Measurements from ENCODE around the gene ATP8B3. TPM values are rescaled to one million over a fixed set of nuclear protein-coding genes. Genes with fewer than 3 reads are reported as not detected.

The ATP8B3 gene
- total and polyA plus RNA-seq, 2 of the 13 experiments (the other 11 are each of a cell fraction or from before 2014, with no cell fraction given), result 2.6 to 5.9 TPM

DNA sequence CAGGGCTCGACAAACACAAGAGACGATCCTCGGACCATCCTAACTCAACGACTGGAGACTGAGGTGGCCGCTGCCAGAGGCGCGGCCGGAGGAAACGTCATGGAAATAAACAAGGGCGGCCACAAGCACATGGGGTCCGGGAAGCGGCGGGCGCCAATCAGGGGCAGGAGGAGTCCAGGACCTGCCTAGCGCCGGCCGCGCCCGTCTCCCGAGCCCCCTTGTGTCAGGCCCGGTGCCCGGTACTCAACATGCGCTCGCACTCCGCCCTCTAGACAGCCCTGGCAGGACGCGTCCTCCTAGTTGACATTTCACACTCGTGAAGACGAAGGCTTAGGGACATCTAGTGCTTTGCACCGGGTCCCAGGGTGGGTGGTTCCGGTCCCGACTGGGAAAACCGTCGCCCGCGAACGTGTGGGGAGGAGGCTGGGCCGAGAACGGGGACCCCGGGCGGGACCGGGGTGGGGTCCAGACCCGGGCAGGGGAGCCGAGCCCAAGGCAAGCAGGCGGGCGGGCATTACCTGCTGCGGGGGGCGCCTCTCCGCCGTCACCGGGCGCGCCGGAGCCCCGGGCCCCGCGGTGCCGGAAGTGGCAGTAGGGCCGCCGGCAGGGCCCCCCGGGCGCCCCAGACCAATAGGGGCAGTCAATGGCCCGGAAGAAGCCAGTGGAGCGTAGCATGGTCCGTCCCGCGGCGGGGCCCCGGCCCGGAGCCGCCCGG is 35.8 kb upstream of the ATP8B3 start (continued):
- TF ChIP-seq ARNT2 (CRISPR knock-in tag; IDR thresholded peaks at IDR 0.05; ENCODE audit: low read depth) (no peak; the same call in 1 of the 2 replicates), NKX3-1 (CRISPR knock-in tag; IDR thresholded peaks at IDR 0.05) (no peak), ZFP36L2 (CRISPR knock-in tag; IDR thresholded peaks at IDR 0.05) (no peak), GATAD1 (CRISPR knock-in tag; IDR thresholded peaks at IDR 0.05) (peak; percentile 60), ZNF512 (CRISPR knock-in tag; IDR thresholded peaks at IDR 0.05) (no peak), TEAD2 (CRISPR knock-in tag; IDR thresholded peaks at IDR 0.05) (no peak), POGZ (CRISPR knock-in tag; IDR thresholded peaks at IDR 0.05) (no peak), PITX1 (CRISPR knock-in tag; IDR thresholded peaks at IDR 0.05) (no peak), ZNF205 (CRISPR knock-in tag; IDR thresholded peaks at IDR 0.05) (no peak), ZHX2 (IDR thresholded peaks at IDR 0.05; ENCODE audit: low read depth) (no peak), ZHX2 (CRISPR knock-in tag; IDR thresholded peaks at IDR 0.05; ENCODE audit: borderline replicate concordance) (no peak), MYC (CRISPR knock-in tag; IDR thresholded peaks at IDR 0.05; ENCODE audit: borderline replicate concordance) (peak; percentile 63; the same call in 1 of the 2 replicates), HCFC1 (IDR thresholded peaks at IDR 0.05; ENCODE audit: low read depth, low read length) (no peak), SMC3 (IDR thresholded peaks at IDR 0.05; ENCODE audit: low read length) (no peak), PRMT3 (CRISPR knock-in tag; IDR thresholded peaks at IDR 0.05; ENCODE audit: borderline replicate concordance, low read depth) (no peak), SNAPC2 (CRISPR knock-in tag; IDR thresholded peaks at IDR 0.05) (no peak), MXD3 (CRISPR knock-in tag; IDR thresholded peaks at IDR 0.05) (no peak; the same call in 1 of the 2 replicates), SMYD3 (CRISPR knock-in tag; IDR thresholded peaks at IDR 0.05) (no peak), SOX13 (IDR thresholded peaks at IDR 0.05) (no peak), SOX13 (CRISPR knock-in tag; conservative IDR thresholded peaks at IDR 0.05 in 1 of 2, IDR thresholded peaks at IDR 0.05 in 1 of 2) (no peak)
- TF ChIP-seq, protein P1, sequence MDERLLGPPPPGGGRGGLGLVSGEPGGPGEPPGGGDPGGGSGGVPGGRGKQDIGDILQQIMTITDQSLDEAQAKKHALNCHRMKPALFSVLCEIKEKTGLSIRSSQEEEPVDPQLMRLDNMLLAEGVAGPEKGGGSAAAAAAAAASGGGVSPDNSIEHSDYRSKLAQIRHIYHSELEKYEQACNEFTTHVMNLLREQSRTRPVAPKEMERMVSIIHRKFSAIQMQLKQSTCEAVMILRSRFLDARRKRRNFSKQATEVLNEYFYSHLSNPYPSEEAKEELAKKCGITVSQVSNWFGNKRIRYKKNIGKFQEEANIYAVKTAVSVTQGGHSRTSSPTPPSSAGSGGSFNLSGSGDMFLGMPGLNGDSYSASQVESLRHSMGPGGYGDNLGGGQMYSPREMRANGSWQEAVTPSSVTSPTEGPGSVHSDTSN (CRISPR knock-in tag; IDR thresholded peaks at IDR 0.05), result no peak
